Stimulated activated CD4-positive, alpha-beta T cell treated with anti-CD3 and anti-CD28 coated beads, Interleukin-2, amount 100 ng/mL, for 48 hours (primary cell): ENCODE data around the gene CDH16.

Experiments
- DNase-seq, 2 donors: peaks; one replicate each; pipeline ENCODE4 v3.0.0-alpha.2; 2020

The CDH16 gene

GRCh38 chr16:66926171-66926947 lies 7.7 kb upstream of the CDH16 start:
- DNase-seq, result no peak

GRCh38 chr16:66925322-66925840 lies 6.7 kb upstream of the CDH16 start, which contains the start of gene RRAD:
Gene RRAD (minus strand): TSS chr16:66925535. CDS start chr16:66925179, 356 bp downstream.
- no peak for DNase-seq

GRCh38 chr16:66924527-66925321 lies 6.0 kb upstream of the CDH16 start:
- peak; percentile 33 to 42 for DNase-seq

- no peak for DNase-seq
Observed at GRCh38 chr16:66923866-66924265, 5.2 kb upstream of the CDH16 start.

GRCh38 chr16:66923247-66923731 lies 4.6 kb upstream of the CDH16 start:
- no peak for DNase-seq

GRCh38 chr16:66921729-66922450 lies 3.2 kb upstream of the CDH16 start:
- DNase-seq, result no peak

- no peak for DNase-seq
Observed at GRCh38 chr16:66920924-66921680, 2.4 kb upstream of the CDH16 start.

- DNase-seq, result no peak
Observed at GRCh38 chr16:66920299-66920590, 1.6 kb upstream of the CDH16 start.

- no peak for DNase-seq
Observed at GRCh38 chr16:66919569-66920298, 1.0 kb upstream of the CDH16 start.

- no peak for DNase-seq
Observed at GRCh38 chr16:66918355-66918754, 330 bp downstream of the CDH16 start.

GRCh38 chr16:66917741-66918140 lies 944 bp downstream of the CDH16 start:
- DNase-seq, result no peak

- DNase-seq, result no peak
Observed at GRCh38 chr16:66916518-66916917, 2.2 kb downstream of the CDH16 start.

- no peak for DNase-seq
Observed at GRCh38 chr16:66915041-66915440, 3.6 kb downstream of the CDH16 start.

- no peak for DNase-seq
Observed at GRCh38 chr16:66914541-66914940, 4.1 kb downstream of the CDH16 start.

- DNase-seq, result no peak
Observed at GRCh38 chr16:66913711-66914110, 5.0 kb downstream of the CDH16 start.

GRCh38 chr16:66913081-66913480 lies 5.6 kb downstream of the CDH16 start:
- DNase-seq, result no peak

GRCh38 chr16:66911801-66912200 lies 6.9 kb downstream of the CDH16 start:
- DNase-seq, result no peak

- DNase-seq, result no peak
Observed at GRCh38 chr16:66911112-66911511, 7.6 kb downstream of the CDH16 start.

- DNase-seq, result no peak
Observed at GRCh38 chr16:66910175-66910940, 8.3 kb downstream of the CDH16 start.

- DNase-seq, result no peak
Observed at GRCh38 chr16:66908762-66909559, 9.7 kb downstream of the CDH16 start.
